Mucosa of descending colon (tissue), 3 donors: ENCODE measurements around the gene FPGS. TPM values are rescaled to one million over a fixed set of nuclear protein-coding genes. Genes with fewer than 3 reads are reported as not detected.

ENCODE experiments used
- ATAC-seq: fragments of 200-7000 bp; cut with Tn5 transposase; one replicate; pipeline ENCODE4 v1.9.1; 2020; ENCODE audit warnings: mild to moderate bottlenecking, moderate library complexity
- DNase-seq, 3 donors: peaks; one replicate each; pipeline ENCODE4 v3.0.0-alpha.2; 2020
- H3K36me3 ChIP-seq: fragments of 200-600 bp; one replicate; pipeline ENCODE4 v1.8.0; 2021; ENCODE audit warnings: low read depth, mild to moderate bottlenecking
- H3K4me1 ChIP-seq: fragments of 200-600 bp; one replicate; pipeline ENCODE4 v1.8.0; 2021; ENCODE audit warnings: low read depth, mild to moderate bottlenecking
- H3K4me3 ChIP-seq: fragments of 200-600 bp; one replicate; pipeline ENCODE4 v1.8.0; 2021; ENCODE audit warnings: mild to moderate bottlenecking
- H3K9me3 ChIP-seq: fragments of 200-600 bp; one replicate; pipeline ENCODE4 v1.8.0; 2021; ENCODE audit warnings: mild to moderate bottlenecking
- CTCF ChIP-seq: fragments of 200-600 bp; IDR thresholded peaks from one replicate; pipeline ENCODE4 v1.8.0; 2022; ENCODE audit warnings: antibody characterized with exemption, mild to moderate bottlenecking
- intact Hi-C, 2 donors: fragments of 100-400 bp; cut with DNase I in 1 of 2; cut with micrococcal nuclease in 1 of 2; formaldehyde crosslinking; loops; one replicate each; pipeline versions ENCODE4 v1.11.0 to v1.11.1; 2022; cut with DNase I, micrococcal nuclease
- total RNA-seq, 3 donors: library from RNA; stranded (reverse); fragmentation: NEBNext Ultra II Directional in 2 of 3; extraction: Animal tissue kit (Norgen Biotek cat#: 25700) in 2 of 3; gene quantifications; one replicate each; pipeline versions ENCODE4 v1.2.1 to v1.2.4, GENCODE V29; 2021 to 2023
- donor health status: DM: no; HTN: no; CAD: no; lungs with moderate emphysema.
- donor health status: DM: no; HTN: no; CAD: no.
- donor health status: DM: no; HTN: yes; CAD: no.

FPGS gene
- total RNA-seq, 3 donors from 2014 or later = 41.0 to 46.5 (median 41.3) TPM

GRCh38 chr9:127762111-127762676 lies 40.5 kb upstream of the FPGS start:
- Histone ChIP-seq H3K4me1 (no peaks in the 10 kb centered on the region), H3K4me3 (no peak overlapping the region), H3K9me3 (no peaks in the 10 kb centered on the region), H3K36me3 (no peaks in the 10 kb centered on the region)
- ATAC-seq = peak; percentile 39
- TF ChIP-seq CTCF = no peak
- intact Hi-C loops = no loop called here
- DNase-seq = peak in 1 of 3 donors; percentile 43

GRCh38 chr9:127763918-127764384 lies 38.7 kb upstream of the FPGS start:
- no peaks in the 10 kb centered on the region for H3K4me1 ChIP-seq
- TF ChIP-seq CTCF = no peak
- no peaks in the 10 kb centered on the region for H3K36me3 ChIP-seq
- ATAC-seq (peak; percentile 77), DNase-seq (peak in 2 of 3 donors; percentile 64 to 76)
- intact Hi-C loops = no loop called here
- H3K9me3 ChIP-seq = no peaks in the 10 kb centered on the region
- H3K4me3 ChIP-seq = no peak overlapping the region

GRCh38 chr9:127765418-127765817 lies 37.3 kb upstream of the FPGS start:
- Histone ChIP-seq H3K36me3 (no peaks in the 10 kb centered on the region), H3K4me3 (no peak overlapping the region), H3K4me1 (peaks cover 2% of the 10 kb centered on the region), H3K9me3 (no peaks in the 10 kb centered on the region)
- DNase-seq = no peak
- ATAC-seq = no peak
- no peak for TF ChIP-seq CTCF
- intact Hi-C loops = no loop called here

- Histone ChIP-seq H3K4me3 (no peak overlapping the region), H3K4me1 (peaks cover 14% of the 10 kb centered on the region), H3K36me3 (no peaks in the 10 kb centered on the region), H3K9me3 (no peaks in the 10 kb centered on the region)
- no peak for ATAC-seq
- intact Hi-C loops = no loop called here
- TF ChIP-seq CTCF = no peak
- no peak for DNase-seq
Measured at GRCh38 chr9:127767410-127767809, 35.3 kb upstream of the FPGS start.

- no peak for ATAC-seq
- H3K36me3 ChIP-seq = no peaks in the 10 kb centered on the region
- H3K4me3 ChIP-seq = no peak overlapping the region
- intact Hi-C loops = no loop called here
- H3K9me3 ChIP-seq = no peaks in the 10 kb centered on the region
- TF ChIP-seq CTCF = no peak
- DNase-seq = no peak
- peaks cover 14% of the 10 kb centered on the region for H3K4me1 ChIP-seq
Measured at GRCh38 chr9:127767909-127768331, 34.8 kb upstream of the FPGS start.

GRCh38 chr9:127768698-127769097 lies 34.0 kb upstream of the FPGS start:
- intact Hi-C loops = no loop called here
- Histone ChIP-seq H3K9me3 (no peaks in the 10 kb centered on the region), H3K4me1 (peaks cover 14% of the 10 kb centered on the region), H3K36me3 (no peaks in the 10 kb centered on the region), H3K4me3 (no peak overlapping the region)
- TF ChIP-seq CTCF = no peak
- ATAC-seq (no peak), DNase-seq (no peak)
